ENCODE measurements around the gene PBX1. TPM values are rescaled to one million over a fixed set of nuclear protein-coding genes. Genes with fewer than 3 reads are reported as not detected.

Gene PBX1
- total RNA-seq, 8 experiments from 2014 or later = 27.8 to 268 (median 147) TPM

GRCh38 chr1:164735315-164736052, 176.5 kb downstream of the PBX1 start:
- H3K27ac ChIP-seq = peak overlapping the region; percentile 71 to 72
- WGBS, 10 experiments = 50 to 98% (median 73%) methylated on average over 2 to 7 of the region's 7 CpGs
- no peak overlapping the region for H3K4me3 ChIP-seq
- peaks cover 43 to 63% of the 10 kb centered on the region in 2 donors for H3K4me1 ChIP-seq (replicated peaks in 1 of 2)
- in situ Hi-C loops (cut with MboI; ENCODE audit: low pct_unique_long_range_greater_than_20kb in 2 of 9, low sequenced_read_pairs in 9 of 9, unreplicated experiment in 9 of 9) = no loop called here
- ATAC-seq (replicated peaks in 6 of 8) = peak; percentile 86 to 99 (median 96)

DNA sequence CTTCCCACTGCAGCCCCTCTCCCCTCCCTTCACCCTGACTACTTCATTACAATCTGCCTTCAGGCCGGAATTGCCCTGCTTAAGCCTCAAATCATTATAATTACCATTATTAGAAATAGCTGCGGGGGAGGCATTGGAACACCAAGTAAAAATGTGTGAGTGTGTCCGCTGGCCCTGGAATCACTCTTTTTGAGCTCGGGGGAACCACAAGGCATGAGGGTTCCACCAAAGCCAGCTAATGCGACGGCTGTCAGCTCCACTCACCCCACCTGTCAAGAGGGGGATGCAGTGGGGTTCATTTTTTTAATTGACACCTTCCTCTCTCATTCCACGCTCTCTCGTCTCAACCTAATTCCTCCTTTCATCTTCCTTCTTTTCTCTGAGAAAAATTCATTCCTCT, 177.2 kb downstream of the PBX1 start:
- no peak overlapping the region for H3K4me3 ChIP-seq
- ATAC-seq (replicated peaks in 6 of 8) = no peak
- H3K4me1 ChIP-seq (replicated peaks in 1 of 2) = peaks cover 38 to 61% of the 10 kb centered on the region in 2 donors
- 80 to 100% (median 92%) methylated on average over 1 to 8 of the region's 8 CpGs; no CpG with 5 or more reads in 2 of the 10 experiments for WGBS, 10 experiments
- peak overlapping the region; percentile 71 to 72 for H3K27ac ChIP-seq
- in situ Hi-C loops (cut with MboI; ENCODE audit: low pct_unique_long_range_greater_than_20kb in 2 of 9, low sequenced_read_pairs in 9 of 9, unreplicated experiment in 9 of 9) = no loop called here

GRCh38 chr1:164739189-164739588, 180.2 kb downstream of the PBX1 start:
- Histone ChIP-seq H3K4me1 (replicated peaks in 1 of 2) (peaks cover 46 to 75% of the 10 kb centered on the region in 2 donors), H3K4me3 (no peak overlapping the region), H3K27ac (no peak overlapping the region)
- 82 to 100% (median 96%) methylated on average over 3 to 9 of the region's 10 CpGs; no CpG with 5 or more reads in 2 of the 10 experiments for WGBS, 10 experiments
- in situ Hi-C loops (cut with MboI; ENCODE audit: low pct_unique_long_range_greater_than_20kb in 2 of 9, low sequenced_read_pairs in 9 of 9, unreplicated experiment in 9 of 9) = no loop called here
- ATAC-seq (replicated peaks in 6 of 8) = no peak

GRCh38 chr1:164740000-164740526, 181.1 kb downstream of the PBX1 start:
- ATAC-seq (replicated peaks in 6 of 8) = no peak
- Histone ChIP-seq H3K27ac (no peak overlapping the region), H3K4me3 (no peak overlapping the region), H3K4me1 (replicated peaks in 1 of 2) (peaks cover 43 to 68% of the 10 kb centered on the region in 2 donors)
- in situ Hi-C loops (cut with MboI; ENCODE audit: low pct_unique_long_range_greater_than_20kb in 2 of 9, low sequenced_read_pairs in 9 of 9, unreplicated experiment in 9 of 9) = no loop called here
- whole genome bisulfite sequencing, 10 experiments = 85 to 100% (median 97%) methylated on average over 1 to 3 of the region's 3 CpGs; no CpG with 5 or more reads in 1 of the 10 experiments

DNA sequence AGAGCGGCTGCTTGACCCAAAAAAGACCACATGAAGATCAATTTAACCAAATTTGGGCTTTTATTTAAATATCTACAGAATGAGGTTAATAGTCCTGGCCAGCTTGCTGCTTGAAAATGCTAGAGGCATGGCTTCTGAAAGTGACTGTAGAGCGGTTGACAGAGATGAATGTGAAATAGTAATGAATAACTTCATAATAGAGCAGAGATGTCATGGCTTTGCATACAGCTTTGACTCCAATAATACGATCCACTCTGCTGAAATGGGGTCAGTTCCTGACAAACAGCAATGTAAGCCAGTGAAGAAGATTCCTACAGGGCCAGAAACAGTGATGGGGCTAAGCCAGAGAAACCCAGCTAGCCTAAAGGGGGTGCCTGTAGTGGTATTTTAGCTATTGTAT, 183.8 kb downstream of the PBX1 start:
- ATAC-seq (replicated peaks in 6 of 8) = peak in 5 of 8 experiments; percentile 31 to 72 (median 44)
- Histone ChIP-seq H3K4me1 (replicated peaks in 1 of 2) (peaks cover 27 to 61% of the 10 kb centered on the region in 2 donors), H3K27ac (no peak overlapping the region), H3K4me3 (no peak overlapping the region)
- in situ Hi-C loops (cut with MboI; ENCODE audit: low pct_unique_long_range_greater_than_20kb in 2 of 9, low sequenced_read_pairs in 9 of 9, unreplicated experiment in 9 of 9) = no loop called here
- 40 to 100% (median 90%) methylated on average over 1 to 3 of the region's 3 CpGs; no CpG with 5 or more reads in 2 of the 10 experiments for WGBS, 10 experiments

GRCh38 chr1:164743976-164744375, 185.0 kb downstream of the PBX1 start:
- H3K4me3 ChIP-seq = no peak overlapping the region
- H3K27ac ChIP-seq = no peak overlapping the region
- ATAC-seq (replicated peaks in 6 of 8) = no peak
- peaks cover 38 to 71% of the 10 kb centered on the region in 2 donors for H3K4me1 ChIP-seq (replicated peaks in 1 of 2)
- in situ Hi-C loops (cut with MboI; ENCODE audit: low pct_unique_long_range_greater_than_20kb in 2 of 9, low sequenced_read_pairs in 9 of 9, unreplicated experiment in 9 of 9) = no loop called here
- 63 to 100% (median 90%) methylated on average over 1 to 2 of the region's 2 CpGs; no CpG with 5 or more reads in 3 of the 10 experiments for WGBS, 10 experiments

DNA sequence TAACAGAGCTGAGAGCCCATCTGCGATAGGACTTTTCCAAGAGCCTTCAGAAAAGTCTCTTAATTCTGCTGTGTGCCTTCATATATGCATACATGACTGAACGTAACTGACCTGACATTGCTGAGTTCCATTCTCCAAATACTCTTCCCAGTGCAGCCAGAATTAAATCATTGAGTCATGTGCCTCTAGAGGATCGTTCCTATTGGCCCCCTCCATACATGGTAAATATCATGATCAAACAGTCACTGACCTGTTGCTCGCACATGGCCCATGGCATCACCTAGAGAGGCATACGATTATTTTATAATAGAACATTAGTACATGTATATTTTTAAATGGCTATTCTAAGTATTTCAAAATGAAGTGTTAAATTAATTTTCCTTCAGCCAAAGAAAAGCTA, 186.8 kb downstream of the PBX1 start:
- Histone ChIP-seq H3K27ac (no peak overlapping the region), H3K4me3 (no peak overlapping the region), H3K4me1 (replicated peaks in 1 of 2) (peaks cover 32 to 64% of the 10 kb centered on the region in 2 donors)
- ATAC-seq (replicated peaks in 6 of 8) = peak in 3 of 8 experiments; percentile 53 to 75 (median 60)
- 80 to 100% (median 92%) methylated on average over 1 to 5 of the region's 5 CpGs; no CpG with 5 or more reads in 1 of the 10 experiments for WGBS, 10 experiments
- in situ Hi-C loops (cut with MboI; ENCODE audit: low pct_unique_long_range_greater_than_20kb in 2 of 9, low sequenced_read_pairs in 9 of 9, unreplicated experiment in 9 of 9) = no loop called here

GRCh38 chr1:164746632-164747031, 187.6 kb downstream of the PBX1 start:
- WGBS, 10 experiments = 10 to 100% (median 83%) methylated on average over 1 to 3 of the region's 5 CpGs; no CpG with 5 or more reads in 1 of the 10 experiments
- H3K4me1 ChIP-seq (replicated peaks in 1 of 2) = peaks cover 33 to 61% of the 10 kb centered on the region in 2 donors
- in situ Hi-C loops (cut with MboI; ENCODE audit: low pct_unique_long_range_greater_than_20kb in 2 of 9, low sequenced_read_pairs in 9 of 9, unreplicated experiment in 9 of 9) = no loop called here
- H3K27ac ChIP-seq = no peak overlapping the region
- ATAC-seq (replicated peaks in 6 of 8) = no peak
- H3K4me3 ChIP-seq = no peak overlapping the region

- in situ Hi-C loops (cut with MboI; ENCODE audit: low pct_unique_long_range_greater_than_20kb in 2 of 9, low sequenced_read_pairs in 9 of 9, unreplicated experiment in 9 of 9) = no loop called here
- Histone ChIP-seq H3K4me1 (replicated peaks in 1 of 2) (peaks cover 24 to 55% of the 10 kb centered on the region in 2 donors), H3K4me3 (no peak overlapping the region), H3K27ac (peak overlapping the region; percentile 5 to 44)
- 24 to 87% (median 57%) methylated on average over 2 to 10 of the region's 10 CpGs; no CpG with 5 or more reads in 1 of the 10 experiments for WGBS, 10 experiments
- peak in 6 of 8 experiments; percentile 20 to 53 (median 38) for ATAC-seq (replicated peaks in 6 of 8)
These were observed 189.4 kb downstream of the PBX1 start for GRCh38 chr1:164748253-164748899.

GRCh38 chr1:164753521-164754077, 194.6 kb downstream of the PBX1 start:
- 31 to 87% (median 79%) methylated on average over 1 to 11 of the region's 11 CpGs for WGBS, 10 experiments
- Histone ChIP-seq H3K4me1 (replicated peaks in 1 of 2) (peaks cover 38 to 59% of the 10 kb centered on the region in 2 donors), H3K27ac (peak overlapping the region in 1 of 2 donors; percentile 28), H3K4me3 (no peak overlapping the region)
- ATAC-seq (replicated peaks in 6 of 8) = peak in 5 of 8 experiments; percentile 11 to 38 (median 29)
- in situ Hi-C loops (cut with MboI; ENCODE audit: low pct_unique_long_range_greater_than_20kb in 2 of 9, low sequenced_read_pairs in 9 of 9, unreplicated experiment in 9 of 9) = no loop called here

DNA sequence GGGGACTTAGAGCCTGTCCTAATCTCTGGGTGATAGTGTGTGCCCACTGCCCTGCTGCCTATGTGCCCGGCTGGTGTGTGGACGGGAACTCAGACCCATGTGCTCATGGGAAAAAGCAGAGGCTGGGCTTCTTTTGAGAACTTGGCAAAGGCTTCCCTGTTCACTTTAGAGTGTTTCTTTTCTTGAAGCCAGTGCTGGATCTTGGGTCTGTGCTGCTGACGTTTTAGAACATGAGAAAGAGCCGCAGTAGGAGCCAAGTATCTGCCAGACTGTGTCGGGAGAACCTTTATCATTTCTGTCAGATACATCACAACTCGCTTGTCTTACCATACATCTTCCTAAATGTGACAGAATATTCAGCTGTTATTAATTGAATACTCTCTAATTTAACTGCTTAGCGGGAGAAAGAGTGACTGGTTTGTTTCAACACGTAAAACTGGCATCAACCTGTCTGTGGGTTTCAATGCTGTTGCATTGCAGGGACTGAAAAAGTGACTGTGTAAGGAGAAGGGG, 195.2 kb downstream of the PBX1 start:
- in situ Hi-C loops (cut with MboI; ENCODE audit: low pct_unique_long_range_greater_than_20kb in 2 of 9, low sequenced_read_pairs in 9 of 9, unreplicated experiment in 9 of 9) = no loop called here
- peak overlapping the region in 1 of 2 donors; percentile 28 for H3K27ac ChIP-seq
- peaks cover 35 to 55% of the 10 kb centered on the region in 2 donors for H3K4me1 ChIP-seq (replicated peaks in 1 of 2)
- ATAC-seq (replicated peaks in 6 of 8) = peak in 5 of 8 experiments; percentile 39 to 57 (median 55)
- WGBS, 10 experiments = 0 to 100% (median 81%) methylated on average over 1 to 7 of the region's 8 CpGs; no CpG with 5 or more reads in 1 of the 10 experiments
- H3K4me3 ChIP-seq = no peak overlapping the region

- Histone ChIP-seq H3K4me3 (no peak overlapping the region), H3K27ac (no peak overlapping the region), H3K4me1 (replicated peaks in 1 of 2) (peaks cover 42 to 55% of the 10 kb centered on the region in 2 donors)
- peak in 6 of 8 experiments; percentile 14 to 44 (median 27) for ATAC-seq (replicated peaks in 6 of 8)
- 0 to 100% (median 78%) methylated on average over 2 to 4 of the region's 4 CpGs; no CpG with 5 or more reads in 1 of the 10 experiments for WGBS, 10 experiments
- in situ Hi-C loops (cut with MboI; ENCODE audit: low pct_unique_long_range_greater_than_20kb in 2 of 9, low sequenced_read_pairs in 9 of 9, unreplicated experiment in 9 of 9) = no loop called here
These were observed 196.7 kb downstream of the PBX1 start for GRCh38 chr1:164755690-164756089.
